ENCODE data around the gene SETD6.

The SETD6 gene

GRCh38 chr16:58509256-58510096, 5.8 kb upstream of the SETD6 start:
- no peak for DNase-seq

GRCh38 chr16:58510097-58510775, 5.1 kb upstream of the SETD6 start:
- no peak for DNase-seq

- DNase-seq, result no peak
Observed at GRCh38 chr16:58510776-58511628, 4.3 kb upstream of the SETD6 start.

DNA sequence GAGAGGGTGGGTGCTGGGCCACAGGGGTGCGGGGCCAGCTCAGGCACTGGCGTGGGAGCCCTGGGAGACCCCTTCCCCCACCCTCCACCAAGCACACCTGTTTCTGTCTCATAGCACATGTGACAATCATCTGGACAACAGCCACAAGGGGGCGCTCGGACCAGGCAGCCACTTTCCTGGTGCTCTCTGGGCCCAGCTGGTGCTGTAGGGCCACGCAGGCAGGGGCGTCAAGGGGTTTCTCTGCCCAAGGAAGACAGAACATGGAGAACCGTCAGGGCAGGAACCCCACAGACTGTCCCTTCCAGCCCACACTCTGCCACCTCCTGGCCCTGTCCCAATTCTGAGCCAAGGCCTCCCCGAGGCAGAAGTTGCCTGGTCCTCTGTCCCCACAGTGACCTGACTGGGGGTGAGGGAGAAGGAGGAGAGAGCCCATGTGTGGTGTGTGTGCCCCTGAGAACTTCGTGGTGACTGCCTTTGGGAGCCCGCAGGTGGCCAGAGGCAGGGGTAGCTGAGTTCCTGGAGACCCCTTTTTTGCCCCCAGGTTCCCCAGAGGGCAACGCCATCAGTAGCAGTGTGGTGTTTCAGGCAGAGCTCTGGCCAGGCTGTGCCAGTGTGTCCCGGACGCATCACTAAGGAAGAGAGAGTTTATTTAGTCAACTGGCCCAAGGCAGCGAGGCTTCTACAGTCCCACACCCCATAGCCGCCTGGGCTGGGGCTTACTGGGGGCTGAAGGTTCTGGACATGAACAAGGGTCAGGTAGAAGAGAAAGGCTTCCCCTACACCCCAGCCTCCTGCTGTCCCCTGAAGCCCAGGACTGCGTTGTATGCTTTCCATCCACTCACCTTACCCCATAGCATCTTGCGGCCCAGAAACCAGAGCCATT, 3.1 kb upstream of the SETD6 start:
- DNase-seq, result peak; percentile 1

- no peak for DNase-seq
Observed at GRCh38 chr16:58513874-58514273, 1.4 kb upstream of the SETD6 start.

DNA sequence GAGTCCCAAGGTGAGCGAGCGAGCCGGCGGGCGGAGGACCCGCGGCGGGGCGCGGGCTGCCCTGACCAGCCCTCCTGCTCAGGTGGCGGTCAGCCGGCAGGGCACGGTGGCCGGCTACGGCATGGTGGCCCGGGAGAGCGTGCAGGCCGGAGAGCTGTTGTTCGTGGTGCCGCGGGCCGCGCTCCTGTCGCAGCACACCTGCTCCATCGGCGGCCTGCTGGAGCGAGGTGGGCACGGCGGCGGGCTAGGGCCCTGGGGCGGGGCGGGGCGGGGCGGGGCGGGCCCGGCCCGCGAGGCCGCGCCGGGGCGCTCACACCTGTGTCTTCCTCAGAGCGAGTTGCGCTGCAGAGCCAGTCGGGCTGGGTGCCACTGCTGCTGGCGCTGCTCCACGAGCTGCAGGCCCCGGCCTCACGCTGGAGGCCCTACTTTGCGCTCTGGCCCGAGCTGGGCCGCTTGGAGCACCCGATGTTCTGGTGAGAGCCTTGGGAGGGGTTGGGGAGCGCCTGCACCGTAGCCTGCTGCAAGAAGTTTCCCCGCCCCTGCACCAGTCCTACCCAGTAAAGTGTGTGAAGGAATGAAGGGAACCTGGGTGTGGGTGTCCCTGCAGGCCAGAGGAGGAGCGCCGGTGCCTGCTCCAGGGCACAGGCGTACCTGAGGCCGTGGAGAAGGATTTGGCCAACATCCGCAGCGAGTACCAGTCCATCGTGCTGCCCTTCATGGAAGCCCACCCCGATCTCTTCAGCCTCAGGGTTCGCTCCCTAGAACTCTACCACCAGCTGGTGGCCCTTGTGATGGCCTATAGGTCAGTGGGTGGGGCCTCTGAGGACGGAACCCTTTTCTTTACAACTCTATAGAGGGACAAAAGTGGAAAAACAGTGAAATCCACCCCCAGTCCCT, 802 bp downstream of the SETD6 start:
- DNase-seq, result peak; percentile 3

DNA sequence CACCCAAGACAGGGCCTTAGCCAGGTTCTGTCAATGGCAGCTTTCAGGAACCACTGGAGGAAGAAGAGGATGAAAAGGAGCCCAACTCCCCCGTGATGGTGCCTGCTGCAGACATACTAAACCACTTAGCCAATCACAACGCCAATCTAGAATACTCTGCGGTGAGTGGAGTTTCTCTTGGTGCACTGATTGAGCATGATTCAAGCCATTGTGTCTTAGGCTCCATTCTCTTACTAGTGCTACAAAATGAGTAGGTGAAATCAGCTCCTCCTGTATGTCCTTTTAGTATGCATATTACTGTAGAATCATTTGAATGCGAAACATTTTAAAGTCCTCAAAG, 1.4 kb downstream of the SETD6 start:
- DNase-seq, result no peak

- no peak for DNase-seq
Observed at GRCh38 chr16:58518083-58518979, 3.0 kb downstream of the SETD6 start.

DNA sequence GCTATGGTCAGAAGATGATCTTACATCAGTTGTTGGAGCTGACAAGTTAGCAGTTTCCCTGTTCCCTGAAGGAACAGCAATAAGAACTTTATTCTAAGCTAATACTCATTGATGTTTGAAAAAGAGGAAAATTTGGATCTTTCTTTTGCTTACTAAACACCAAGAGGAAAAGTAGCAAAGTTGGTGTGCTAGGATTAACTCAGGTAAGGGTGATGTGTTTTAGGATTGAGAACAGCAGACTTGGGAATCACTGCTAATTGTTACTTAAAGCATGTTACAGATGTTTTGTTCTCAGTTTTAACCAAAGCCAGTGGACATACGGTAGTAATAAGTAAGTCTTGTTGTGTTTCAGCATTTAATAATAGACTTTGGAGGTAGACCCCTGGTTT, 3.7 kb downstream of the SETD6 start:
- DNase-seq, result no peak

DNA sequence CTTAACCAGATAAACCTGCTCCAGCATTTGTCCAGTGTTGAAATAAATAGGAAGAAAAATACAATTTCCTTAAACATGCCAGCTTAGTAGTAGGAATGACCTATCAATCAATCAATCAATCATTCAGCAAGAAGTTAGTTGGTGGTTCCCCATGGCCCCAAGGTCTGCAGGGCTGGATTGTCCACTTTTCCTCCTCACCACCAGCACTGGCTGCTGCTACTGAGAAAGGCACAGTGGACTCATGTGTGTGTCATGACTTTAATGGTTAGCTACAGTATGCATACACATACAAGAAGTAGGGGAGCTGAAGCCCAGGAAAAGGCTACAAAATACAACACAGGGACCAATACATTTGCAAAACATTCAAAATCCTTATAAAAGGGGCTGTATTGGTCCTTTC, 4.4 kb downstream of the SETD6 start:
- DNase-seq, result no peak

GRCh38 chr16:58530179-58530578, 14.9 kb downstream of the SETD6 start:
- no peak for DNase-seq

DNA sequence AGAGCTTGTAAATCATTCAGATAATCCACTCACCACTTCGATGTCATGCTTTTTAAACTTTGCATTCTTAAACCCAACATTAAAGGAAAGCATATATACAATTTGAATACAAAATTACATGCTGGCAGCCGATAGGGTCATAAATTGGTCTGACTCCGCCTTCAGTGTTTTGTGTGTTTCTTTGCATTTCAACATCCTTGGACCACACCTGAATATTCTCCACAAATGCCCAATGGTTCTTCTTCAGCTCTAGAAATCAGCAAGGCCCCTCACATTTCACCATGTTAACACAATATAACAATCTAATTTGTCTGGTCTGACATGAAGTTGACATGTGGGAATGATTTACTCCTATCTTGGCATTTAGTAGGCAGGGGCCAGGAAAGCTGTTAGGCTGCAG, 17.1 kb downstream of the SETD6 start:
- no peak for DNase-seq

DNA sequence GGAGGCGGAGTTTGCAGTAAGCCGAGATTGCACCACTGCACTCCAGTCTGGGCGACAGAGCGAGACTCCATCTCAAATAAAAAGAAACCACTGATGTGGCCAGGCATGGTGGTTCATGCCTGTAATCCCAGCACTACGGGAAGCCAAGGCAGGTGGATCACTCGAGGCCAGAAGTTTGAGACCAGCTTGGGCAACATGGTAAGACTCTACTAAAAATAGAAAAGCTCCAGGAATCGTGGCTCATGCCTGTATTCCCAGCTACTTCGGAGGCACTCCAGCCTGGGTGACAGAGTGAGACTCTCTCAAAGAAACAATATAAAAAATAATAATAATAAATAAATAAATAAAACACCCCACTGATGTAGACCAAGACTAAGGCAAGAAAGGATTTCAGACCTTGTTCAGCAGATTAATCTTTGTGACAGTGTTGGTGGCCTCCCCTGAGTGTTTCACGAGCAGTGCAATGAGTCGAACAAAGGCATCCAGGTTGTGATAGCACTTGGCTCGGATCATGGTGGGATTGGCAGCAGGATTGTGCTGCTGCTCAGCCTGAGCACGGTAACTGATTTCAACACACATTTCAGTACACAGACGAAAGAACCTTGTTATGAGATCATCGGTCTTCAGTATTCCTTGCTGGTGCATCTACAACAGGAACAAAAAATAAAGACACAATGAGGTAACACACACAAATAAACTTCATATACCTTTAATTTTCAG, 18.6 kb downstream of the SETD6 start:
- no peak for DNase-seq

DNA sequence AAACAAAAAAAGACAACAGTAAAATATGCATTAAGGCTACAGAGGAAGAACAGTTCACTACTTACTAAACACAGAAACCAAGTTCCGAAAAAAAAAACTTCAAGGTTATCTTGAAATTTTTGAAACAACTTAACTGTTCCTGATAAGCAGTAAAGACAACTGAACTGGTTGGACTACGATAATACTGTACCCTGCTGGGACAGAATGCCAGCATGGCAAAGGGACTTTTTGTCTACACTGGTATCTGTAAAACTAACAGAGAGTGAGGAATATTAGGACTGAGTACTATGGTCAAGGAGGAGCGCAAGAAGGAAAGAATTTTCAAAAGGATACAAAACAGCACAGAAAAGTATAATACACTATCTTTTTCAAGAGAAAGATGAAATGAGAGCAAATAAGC, 19.8 kb downstream of the SETD6 start:
- no peak for DNase-seq

GRCh38 chr16:58536278-58536677, 21.0 kb downstream of the SETD6 start:
- DNase-seq, result no peak

DNA sequence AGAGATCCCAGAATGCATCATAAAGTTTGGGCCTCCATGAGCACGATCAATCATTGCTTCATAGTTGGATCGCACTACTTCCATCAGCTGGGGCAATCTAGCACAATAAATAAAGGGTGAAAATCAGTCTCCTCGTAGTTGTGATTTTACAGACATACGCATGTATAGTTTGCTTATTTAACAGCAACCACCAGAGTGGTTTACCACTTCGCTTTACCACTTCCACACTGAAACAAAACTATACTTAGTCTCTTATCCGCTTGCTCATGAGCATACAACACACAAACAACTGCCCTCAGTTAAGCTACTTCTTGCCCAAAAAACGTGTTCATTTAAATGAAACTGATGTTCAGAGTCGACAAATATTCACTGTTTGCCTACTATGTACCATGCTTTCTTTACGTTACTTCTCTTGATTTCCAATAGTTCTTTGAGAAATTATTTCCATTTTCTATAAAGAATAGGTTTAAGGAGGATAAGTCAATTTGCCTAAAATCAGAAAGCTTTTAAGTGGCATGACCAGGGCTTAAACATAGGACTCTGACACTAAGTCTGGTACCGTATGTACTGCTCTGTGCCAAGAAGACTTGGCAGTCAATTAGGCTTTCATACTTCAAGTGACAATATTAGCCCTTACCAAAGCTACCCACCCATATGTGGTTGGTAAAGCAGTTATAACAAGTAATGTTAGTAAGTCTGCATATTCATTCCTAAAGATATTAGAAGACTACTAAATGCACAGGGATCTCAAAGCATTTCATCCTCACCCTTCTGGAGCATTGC, 22.0 kb downstream of the SETD6 start:
- DNase-seq, result no peak

DNA sequence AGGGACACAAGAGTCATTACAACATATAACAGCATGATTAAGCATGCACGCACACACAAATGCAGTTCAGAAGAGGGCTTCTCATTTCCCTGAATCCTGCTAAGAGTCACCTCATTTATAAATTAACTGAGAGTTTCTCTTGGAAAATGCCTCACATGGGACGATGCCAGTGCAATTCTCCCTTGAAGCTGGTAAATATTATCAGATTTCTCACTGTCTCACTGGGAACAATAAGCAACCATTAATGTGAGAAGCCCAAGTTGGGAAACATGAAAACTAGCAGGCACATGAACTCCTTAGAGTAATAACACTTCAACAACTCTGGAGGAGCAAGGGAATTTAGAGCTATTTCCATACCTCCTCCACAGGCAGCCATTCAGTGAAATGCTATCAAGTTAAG, 26.4 kb downstream of the SETD6 start:
- DNase-seq, result no peak

DNA sequence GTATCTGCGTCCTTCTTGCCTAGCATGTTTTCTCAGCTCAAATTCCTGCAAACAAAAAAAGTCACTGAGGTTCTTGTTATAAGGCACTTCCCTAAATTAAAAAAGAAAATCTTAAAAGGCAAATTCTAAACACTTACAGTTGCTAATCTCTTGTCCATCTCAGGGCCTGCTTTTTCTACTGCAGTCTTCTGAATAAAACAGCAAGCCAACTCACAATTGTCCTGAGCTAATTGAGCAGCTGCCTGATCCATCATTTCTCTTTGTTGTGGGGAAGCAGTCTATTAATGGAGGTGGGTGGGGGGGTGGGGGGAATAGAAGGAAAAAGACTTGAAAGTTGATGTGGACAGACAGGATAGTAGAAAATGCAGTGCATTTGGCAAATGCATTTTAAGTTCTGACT, 27.0 kb downstream of the SETD6 start:
- no peak for DNase-seq

- no peak for DNase-seq
Observed at GRCh38 chr16:58543685-58544084, 28.4 kb downstream of the SETD6 start.

Data from NCI-H748 treated with DMSO at 0.1 percent for 48 hours (cell line).